PC-9 (cell line): ENCODE results near the gene PITPNC1. TPM values are rescaled to one million over a fixed set of nuclear protein-coding genes. Genes with fewer than 3 reads are reported as not detected.
"Not testable (repeated sequence)": the region's sequence is repeated elsewhere in the genome, so short reads cannot be mapped to it uniquely, and the experiment has no call there.

Source experiments
- BruUV-seq: library from RNA; stranded (reverse); fragments of 400-500 nt; replicated peaks from 2 replicates; lab custom pipeline; 2021; lab: Mats Ljungman, UMichigan
- CTCF ChIA-PET: fragments of 300-600 bp; sonication (Branson Sonifier 250); formaldehyde crosslinking; loops from one replicate; lab custom pipeline; 2022; ENCODE audit warnings: antibody characterized with exemption; lab: Charles Lee
- POLR2A ChIA-PET: fragments of 300-600 bp; sonication (Branson Sonifier 250); formaldehyde crosslinking; loops from one replicate; lab custom pipeline; 2022; ENCODE audit warnings: antibody characterized with exemption; ENCODE audit not compliant: unreplicated experiment; lab: Charles Lee
- DNase-seq, 2 experiments: peaks; one replicate each; pipeline versions ENCODE4 v3.0.0 to v3.0.0-alpha.2; 2015 to 2022; ENCODE audit warnings: mixed read lengths in 1 of 2
- H2AFZ ChIP-seq: fragments of 200-600 bp; sonication (generic); 2 replicates; pipeline ENCODE4 v1.8.1; 2017; ENCODE audit warnings: antibody characterized with exemption
- H3F3A ChIP-seq: fragments of 200-600 bp; sonication (generic); 2 replicates; pipeline ENCODE4 v1.8.1; 2017; ENCODE audit warnings: antibody characterized with exemption, mild to moderate bottlenecking, low read depth; ENCODE audit not compliant: insufficient read depth
- H3K27ac ChIP-seq: fragments of 200-600 bp; sonication (generic); 2 replicates; pipeline ENCODE4 v1.6.1; 2016; ENCODE audit warnings: mixed run types
- H3K27me3 ChIP-seq: fragments of 200-600 bp; sonication (generic); 2 replicates; pipeline ENCODE4 v1.6.1; 2016; ENCODE audit warnings: low read depth, mixed run types; ENCODE audit not compliant: insufficient read depth
- H3K36me3 ChIP-seq: fragments of 200-600 bp; sonication (generic); 2 replicates; pipeline ENCODE4 v1.6.1; 2016; ENCODE audit warnings: low read depth, mixed run types
- H3K4me1 ChIP-seq: fragments of 200-600 bp; sonication (generic); replicated peaks from 2 replicates; pipeline ENCODE4 v1.6.1; 2016; ENCODE audit warnings: mixed run types; ENCODE audit not compliant: insufficient read depth
- H3K4me2 ChIP-seq: fragments of 200-600 bp; sonication (generic); 2 replicates; pipeline ENCODE4 v1.6.1; 2017; ENCODE audit warnings: mixed run types
- H3K4me3 ChIP-seq: fragments of 200-600 bp; sonication (generic); 2 replicates; pipeline ENCODE4 v1.6.1; 2016; ENCODE audit warnings: mixed run types
- H3K79me2 ChIP-seq: fragments of 200-600 bp; sonication (generic); 2 replicates; pipeline ENCODE4 v1.6.1; 2017; ENCODE audit warnings: low read depth, mixed run types
- H3K9me2 ChIP-seq: fragments of 200-600 bp; sonication (generic); 2 replicates; pipeline ENCODE4 v1.8.1; 2017; ENCODE audit warnings: mild to moderate bottlenecking; ENCODE audit not compliant: insufficient read depth
- H3K9me3 ChIP-seq: fragments of 200-600 bp; sonication (generic); 2 replicates; pipeline ENCODE4 v1.8.1; 2016; ENCODE audit warnings: low read depth; ENCODE audit not compliant: insufficient read depth
- H4K20me1 ChIP-seq: fragments of 200-600 bp; sonication (generic); 2 replicates; pipeline ENCODE4 v1.8.1; 2017; ENCODE audit not compliant: insufficient read depth
- CTCF ChIP-seq: fragments of 200-600 bp; sonication (generic); conservative IDR thresholded peaks from 2 replicates; pipeline ENCODE4 v1.6.1; 2017; ENCODE audit warnings: mixed run types, antibody characterized with exemption, mild to moderate bottlenecking, moderate library complexity
- EZH2 ChIP-seq: fragments of 200-600 bp; sonication (generic); IDR thresholded peaks from 2 replicates; pipeline ENCODE4 v1.8.0; 2017; ENCODE audit warnings: antibody characterized with exemption, low read depth
- intact Hi-C: fragments of 100-400 bp; cut with micrococcal nuclease; formaldehyde crosslinking; loops from one replicate; pipeline ENCODE4 v1.10.0; 2022; ENCODE audit not compliant: unreplicated experiment
- total RNA-seq: library from RNA; stranded (reverse); gene quantifications from 2 replicates; pipeline ENCODE4 v1.2.3, GENCODE V29; 2021

The PITPNC1 gene
- total RNA-seq, 1 experiment from 2014 or later = 6.0 TPM

GRCh38 chr17:67649891-67650290 lies 272.8 kb downstream of the PITPNC1 start:
- ChIA-PET POLR2A (no interaction called here), CTCF (interaction anchor here (0.6 to 0.8 kb wide), 3 partner anchors 12 to 275 kb away, joined by 3 to 5 read pairs (median 3); no protein-coding TSS in a partner anchor)
- H4K20me1 ChIP-seq = no peaks in the 10 kb centered on the region

DNA sequence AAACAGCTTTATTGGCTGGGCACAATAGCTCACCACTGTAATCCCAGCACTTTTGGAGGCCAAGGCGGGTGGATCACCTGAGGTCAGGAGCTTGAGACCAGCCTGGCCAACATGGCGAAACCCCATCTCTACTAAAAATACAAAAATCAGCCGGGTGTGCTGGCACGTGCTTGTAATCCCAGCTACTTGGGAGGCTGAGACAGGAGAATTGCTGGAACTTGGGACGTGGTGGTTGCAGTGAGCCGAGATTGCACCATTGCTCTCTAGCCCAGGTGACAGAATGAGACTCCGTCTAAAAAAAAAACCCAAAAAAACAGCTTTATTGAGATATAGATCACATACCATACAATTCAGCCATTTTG lies 274.1 kb downstream of the PITPNC1 start:
- H4K20me1 ChIP-seq, intact Hi-C loops, H3K9me3 ChIP-seq, H3K27me3 ChIP-seq, H3K27ac ChIP-seq, H3K9me2 ChIP-seq, H3K79me2 ChIP-seq, BruUV-seq, H3K36me3 ChIP-seq, H2AFZ ChIP-seq, H3K4me1 ChIP-seq, DNase-seq, H3K4me3 ChIP-seq, H3F3A ChIP-seq, H3K4me2 ChIP-seq: not testable (repeated sequence)
- POLR2A ChIA-PET = interaction anchor here (0.7 kb wide), 1 partner anchor 8 kb away, joined by 4 read pairs; no protein-coding TSS in a partner anchor
- CTCF ChIA-PET = interaction anchor here (0.6 kb wide), 1 partner anchor 58 kb away, joined by 7 read pairs; no protein-coding TSS in a partner anchor

More at GRCh38 chr17:67649891-67650290, 272.8 kb downstream of the PITPNC1 start:
- BruUV-seq = no TSS peak
- Histone ChIP-seq H3K9me3 (no peaks in the 10 kb centered on the region), H3K4me2 (peak overlapping the region; percentile 47), H2AFZ (no peak overlapping the region), H3K27me3 (no peaks in the 10 kb centered on the region), H3K9me2 (no peaks in the 10 kb centered on the region), H3K4me3 (no peak overlapping the region), H3K27ac (no peak overlapping the region), H3K36me3 (no peaks in the 10 kb centered on the region), H3F3A (no peaks in the 10 kb centered on the region), H3K4me1 (peaks cover 9% of the 10 kb centered on the region), H3K79me2 (no peaks in the 10 kb centered on the region)
- no peak for DNase-seq
- TF ChIP-seq EZH2 (no peak), CTCF (no peak)
- intact Hi-C loops = no loop called here

DNA sequence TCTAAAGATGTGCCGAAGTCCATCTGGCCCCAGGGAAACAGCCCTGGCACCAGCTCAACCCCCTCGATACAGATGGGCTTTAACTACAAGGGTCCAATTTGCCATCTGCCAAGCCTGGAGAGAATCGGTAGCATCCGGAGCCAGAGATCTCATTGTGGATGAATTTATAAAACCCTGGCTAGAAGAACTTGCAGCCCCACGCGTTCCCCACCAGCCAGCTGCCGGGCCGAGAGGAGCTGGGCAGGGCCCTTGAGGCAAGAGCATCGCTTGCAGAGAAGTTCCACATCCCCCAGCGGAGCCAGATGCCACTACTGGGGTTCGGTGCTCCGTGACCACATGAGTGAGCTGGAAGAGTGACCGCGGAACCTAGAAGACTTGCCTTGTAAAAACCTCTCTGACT lies 275.4 kb downstream of the PITPNC1 start:
- TF ChIP-seq EZH2 = no peak
- no peak for TF ChIP-seq CTCF
- Histone ChIP-seq H3K27ac (no peak overlapping the region), H2AFZ (no peak overlapping the region), H3K27me3 (no peaks in the 10 kb centered on the region), H3K4me2 (no peak overlapping the region), H3F3A (no peaks in the 10 kb centered on the region), H3K36me3 (no peaks in the 10 kb centered on the region), H3K79me2 (no peaks in the 10 kb centered on the region), H3K9me2 (no peaks in the 10 kb centered on the region), H3K4me1 (peaks cover 9% of the 10 kb centered on the region), H3K9me3 (no peaks in the 10 kb centered on the region), H3K4me3 (no peak overlapping the region), H4K20me1 (no peaks in the 10 kb centered on the region)
- no TSS peak for BruUV-seq
- POLR2A ChIA-PET = no interaction called here
- CTCF ChIA-PET = no interaction called here
- no peak for DNase-seq
- intact Hi-C loops = no loop called here
